ENCODE results near the gene ADGRL3. TPM values are rescaled to one million over a fixed set of nuclear protein-coding genes. Genes with fewer than 3 reads are reported as not detected.
"Not testable (repeated sequence)": the region's sequence is repeated elsewhere in the genome, so short reads cannot be mapped to it uniquely, and the experiment has no call there.

Gene ADGRL3
- polyA plus RNA-seq, 3 donors: 22.2 to 26.3 (median 24.3) TPM

DNA sequence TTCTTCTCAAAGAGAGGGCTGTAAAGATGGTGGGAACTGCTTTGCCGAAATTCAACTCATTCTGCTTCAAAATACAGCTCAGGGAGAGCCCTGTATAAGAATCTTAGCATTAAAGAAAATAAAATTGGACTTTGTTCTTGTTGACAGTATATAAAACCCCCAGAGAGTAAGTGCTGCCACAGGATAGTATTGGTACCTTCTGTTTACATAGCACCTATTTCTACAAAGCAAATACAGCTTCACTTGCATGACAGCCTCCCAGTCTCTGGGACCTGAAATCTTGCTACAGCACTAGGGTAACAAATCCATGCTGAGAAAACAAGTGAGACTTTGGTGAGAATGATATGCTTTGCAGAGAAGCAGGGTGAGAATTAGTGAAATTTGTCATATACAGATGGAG lies 428.6 kb downstream of the ADGRL3 start:
- no peak for DNase-seq

- no peak for DNase-seq
Observed at GRCh38 chr4:61630548-61630947, 430.4 kb downstream of the ADGRL3 start.

DNA sequence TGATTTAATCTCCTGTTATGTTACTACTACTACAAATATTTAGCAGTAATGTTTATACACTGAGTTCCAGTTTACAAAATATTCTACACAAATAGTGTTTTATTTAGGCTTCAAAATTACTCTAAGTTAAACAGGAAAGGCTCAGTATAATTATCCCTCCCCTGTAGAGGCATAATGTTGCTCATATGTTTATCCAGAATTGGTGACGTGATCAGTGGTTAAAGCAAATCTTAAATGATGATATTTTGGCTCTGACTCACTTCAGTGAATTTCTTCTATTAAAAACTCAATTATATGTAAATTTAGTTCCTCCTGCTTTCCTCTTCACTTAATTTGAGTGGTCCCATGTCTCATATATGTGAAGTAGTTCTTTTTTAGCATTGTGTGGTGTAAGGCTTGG lies 438.5 kb downstream of the ADGRL3 start:
- DNase-seq: no peak

DNA sequence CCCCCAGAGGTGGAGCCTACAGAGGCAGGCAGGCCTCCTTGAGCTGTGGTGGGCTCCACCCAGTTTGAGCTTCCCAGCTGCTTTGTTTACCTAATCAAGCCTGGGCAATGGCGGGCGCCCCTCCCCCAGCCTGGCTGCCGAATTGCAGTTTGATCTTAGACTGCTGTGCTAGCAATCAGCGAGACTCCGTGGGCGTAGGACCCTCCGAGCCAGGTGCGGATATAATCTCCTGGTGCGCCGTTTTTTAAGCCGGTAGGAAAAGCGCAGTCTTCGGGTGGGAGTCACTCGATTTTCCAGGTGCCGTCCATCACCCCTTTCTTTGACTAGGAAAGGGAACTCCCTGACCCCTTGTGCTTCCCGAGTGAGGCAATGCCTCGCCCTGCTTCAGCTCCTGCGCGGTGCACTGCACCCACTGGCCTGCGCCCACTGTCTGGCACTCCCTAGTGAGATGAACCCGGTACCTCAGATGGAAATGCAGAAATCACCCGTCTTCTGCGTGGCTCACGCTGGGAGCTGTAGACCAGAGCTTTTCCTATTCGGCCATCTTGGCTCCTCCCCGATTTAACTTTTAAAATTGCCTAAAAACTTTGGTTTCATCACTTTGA lies 446.7 kb downstream of the ADGRL3 start:
- not testable (repeated sequence) for DNase-seq

DNA sequence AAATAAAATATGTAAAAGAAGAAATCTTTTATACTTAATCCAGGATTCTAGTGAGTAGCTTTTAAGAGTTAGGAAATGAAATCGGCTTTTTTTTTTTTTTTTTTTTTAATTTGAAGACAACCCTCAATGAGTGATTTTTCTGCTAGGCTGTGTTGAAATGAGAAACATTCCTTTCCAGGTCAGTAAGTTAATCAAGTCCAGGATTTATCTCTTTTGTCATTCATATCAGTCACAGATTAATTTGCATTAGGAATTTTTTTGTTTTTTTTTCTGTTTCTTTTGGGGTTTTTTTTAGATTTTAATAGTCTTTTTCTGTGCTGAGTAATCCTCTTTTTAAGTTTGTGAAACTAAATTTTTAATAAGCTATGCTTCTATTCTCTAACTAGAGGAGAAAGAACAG lies 448.1 kb downstream of the ADGRL3 start:
- DNase-seq: no peak

- no peak for DNase-seq
Observed at GRCh38 chr4:61657016-61657415, 456.9 kb downstream of the ADGRL3 start.

DNA sequence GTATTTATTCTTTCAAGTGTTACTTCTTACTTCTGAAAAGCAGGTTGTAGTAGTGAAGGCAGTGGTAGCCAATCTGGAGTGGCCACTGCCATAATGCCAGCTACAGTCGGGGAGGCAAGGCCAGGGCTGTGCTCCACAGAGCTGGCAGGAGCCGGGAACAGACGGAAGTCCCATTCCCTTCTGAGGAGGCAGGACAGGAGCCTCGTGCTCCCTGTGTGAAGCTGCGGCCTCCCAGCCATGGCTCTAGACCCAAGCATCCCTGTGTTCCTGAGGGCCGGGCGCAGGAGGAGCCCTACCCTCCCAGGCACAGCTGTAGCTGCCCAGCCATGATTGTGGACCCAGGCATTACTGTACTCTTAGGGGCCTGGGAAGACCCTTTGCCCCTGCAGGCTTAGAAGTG lies 461.8 kb downstream of the ADGRL3 start:
- DNase-seq: no peak

DNA sequence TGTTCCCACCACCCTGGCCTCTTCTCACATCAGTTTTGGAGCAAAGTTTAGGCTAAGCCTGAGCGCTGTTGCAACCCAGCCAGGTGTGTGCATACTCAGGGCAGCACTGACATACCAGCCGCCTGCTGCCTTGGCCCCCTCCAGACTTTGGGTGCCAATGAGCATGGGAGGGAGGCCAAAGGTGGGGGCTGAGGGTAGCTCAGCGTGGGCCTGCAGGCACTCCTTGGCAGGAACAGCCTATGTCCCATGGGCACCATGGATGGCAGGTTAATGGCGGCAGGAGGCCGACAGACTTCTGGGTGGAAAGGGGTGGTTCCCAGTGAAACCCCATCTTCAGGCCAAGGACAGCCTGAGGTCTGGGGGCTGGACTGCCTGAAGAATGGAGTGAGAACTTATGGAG lies 462.2 kb downstream of the ADGRL3 start:
- no peak for DNase-seq

DNA sequence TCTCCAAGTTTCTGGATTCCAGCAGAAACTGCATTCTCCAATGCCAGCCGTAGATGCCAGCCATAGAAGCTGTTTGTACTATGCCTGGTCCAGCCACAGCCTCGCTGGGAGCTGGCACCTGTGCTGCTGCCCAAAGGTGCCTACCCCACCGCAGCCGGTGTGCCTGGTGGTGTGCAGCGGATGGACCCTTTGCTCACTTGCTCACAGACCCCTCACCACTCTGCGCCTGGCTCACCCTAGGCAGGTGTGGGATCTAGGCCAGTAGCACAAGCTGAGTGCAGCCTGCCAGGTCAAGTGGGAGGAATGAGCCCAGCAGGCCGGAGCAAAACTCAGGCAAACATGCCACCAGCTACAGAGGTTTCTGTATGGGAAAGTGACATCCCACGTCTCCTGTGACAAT lies 463.2 kb downstream of the ADGRL3 start:
- no peak for DNase-seq

DNA sequence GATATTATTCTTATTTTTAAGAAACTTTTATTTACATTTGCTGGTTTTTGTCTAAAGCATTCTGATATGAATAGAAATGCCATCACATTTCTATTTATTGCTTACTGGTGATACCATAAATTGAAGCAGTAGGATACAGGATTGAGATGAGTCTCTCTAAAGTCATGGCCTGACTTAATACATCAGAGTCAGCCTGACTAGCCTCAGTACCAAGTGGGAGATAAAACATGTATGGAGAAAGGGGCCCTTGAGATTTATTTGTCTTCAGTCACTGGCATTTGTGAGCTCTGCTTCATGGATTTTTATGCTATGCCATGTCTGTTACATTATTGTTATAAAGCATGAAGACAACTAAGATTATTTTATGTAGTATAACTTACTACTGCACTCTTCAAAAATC lies 465.5 kb downstream of the ADGRL3 start:
- DNase-seq: no peak

- DNase-seq: peak; percentile 2
Observed at GRCh38 chr4:61666244-61666643, 466.1 kb downstream of the ADGRL3 start.

- no peak for DNase-seq
Observed at GRCh38 chr4:61671599-61671998, 471.5 kb downstream of the ADGRL3 start.

- DNase-seq: no peak
Observed at GRCh38 chr4:61675464-61675863, 475.3 kb downstream of the ADGRL3 start.

DNA sequence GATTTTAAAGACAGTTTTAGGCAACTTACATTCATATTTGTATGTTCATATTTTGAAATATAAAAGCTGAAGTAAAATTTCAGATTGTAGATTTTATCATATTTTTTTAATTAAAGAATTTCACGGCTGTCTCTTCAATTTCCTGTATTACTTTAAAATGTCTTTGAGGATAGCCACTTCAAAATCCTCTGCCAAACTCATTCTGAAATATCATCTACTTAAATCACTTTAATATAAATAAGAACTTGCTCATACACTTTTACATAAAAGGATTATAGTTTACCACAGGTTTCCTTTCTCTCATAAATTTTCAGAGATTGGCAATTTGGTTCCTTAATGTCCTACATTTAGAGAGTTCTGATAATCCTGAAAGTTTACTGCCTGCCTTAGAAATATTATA lies 478.2 kb downstream of the ADGRL3 start:
- no peak for DNase-seq

- DNase-seq: no peak
Observed at GRCh38 chr4:61693520-61693919, 493.4 kb downstream of the ADGRL3 start.

DNA sequence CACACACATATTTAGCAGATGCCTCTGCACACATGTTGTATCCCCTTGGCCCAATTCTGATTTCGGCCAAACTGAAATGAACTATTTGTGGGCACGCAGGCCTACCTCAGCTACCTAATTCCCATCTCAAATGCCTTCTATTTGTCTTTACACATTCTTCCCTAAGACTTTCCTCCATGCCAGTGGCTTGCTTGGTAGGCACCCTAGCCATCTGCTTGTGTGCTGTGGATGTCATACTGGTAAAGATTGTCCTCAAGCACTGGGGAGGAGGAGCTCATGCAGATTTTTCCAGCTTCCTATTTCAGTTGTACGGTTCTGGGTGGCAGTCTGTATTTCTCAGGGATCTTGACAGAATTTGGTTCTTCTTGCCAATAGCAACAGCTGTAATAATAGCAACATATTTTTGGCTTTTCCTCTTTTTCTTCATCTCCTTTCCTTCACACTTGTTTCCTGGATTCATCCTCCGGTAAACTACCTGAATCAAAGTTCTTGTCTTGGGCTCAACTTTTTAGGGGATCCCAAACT lies 514.3 kb downstream of the ADGRL3 start:
- DNase-seq: peak; percentile 34

- DNase-seq: no peak
Observed at GRCh38 chr4:61716426-61716825, 516.3 kb downstream of the ADGRL3 start.

GRCh38 chr4:61723492-61723891 lies 523.4 kb downstream of the ADGRL3 start:
- DNase-seq: no peak

DNA sequence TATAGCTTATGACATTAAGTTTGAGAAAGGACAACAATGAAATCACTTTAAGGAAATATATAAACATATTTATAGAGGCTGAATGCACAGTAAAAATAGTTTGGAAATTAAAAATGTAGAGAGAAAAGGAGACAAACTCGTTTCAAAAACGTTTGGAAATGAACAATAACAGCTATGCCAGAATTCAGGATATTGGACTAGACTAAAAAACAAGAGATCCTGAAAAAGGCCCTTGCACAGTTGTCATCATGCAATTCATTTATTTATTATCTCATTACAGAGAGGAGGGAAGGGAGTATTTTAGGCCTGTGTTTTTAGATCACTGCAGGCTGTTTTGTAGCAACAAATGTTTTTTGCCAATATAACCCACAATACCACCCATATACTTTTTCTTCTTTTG lies 527.2 kb downstream of the ADGRL3 start:
- DNase-seq: no peak

- no peak for DNase-seq
Observed at GRCh38 chr4:61734409-61734808, 534.3 kb downstream of the ADGRL3 start.

GRCh38 chr4:61739887-61740286 lies 539.8 kb downstream of the ADGRL3 start:
- no peak for DNase-seq

DNA sequence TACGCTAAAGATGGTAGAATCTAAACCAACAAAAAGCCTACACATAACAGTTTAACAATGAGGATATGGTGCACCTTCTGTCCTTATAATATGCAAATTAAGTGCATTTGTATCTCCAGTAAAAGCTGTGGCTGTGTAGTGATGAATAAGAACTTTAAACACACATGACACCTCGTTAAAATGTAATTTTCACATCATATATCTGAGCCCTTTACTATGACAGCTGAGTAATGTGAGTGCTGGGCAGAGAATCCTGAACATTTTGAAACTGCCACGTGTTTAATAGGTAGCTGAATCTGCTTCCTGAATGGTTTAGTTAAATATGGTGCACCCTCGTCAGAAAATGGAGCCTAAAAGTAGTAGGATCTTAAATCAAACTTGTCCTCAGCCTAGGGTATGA lies 540.8 kb downstream of the ADGRL3 start:
- DNase-seq: no peak

GRCh38 chr4:61741327-61742096 lies 541.4 kb downstream of the ADGRL3 start:
- DNase-seq: peak; percentile 49

- no peak for DNase-seq
Observed at GRCh38 chr4:61750810-61751209, 550.7 kb downstream of the ADGRL3 start.

All from renal pelvis (tissue), 4 donors.